Tibial nerve (tissue), 4 donors: ENCODE results near the gene PHETA2.

Source experiments
- CTCF ChIP-seq, 5 experiments: fragments of 200-600 bp in 3 of 5; fragments of 450-650 bp in 2 of 5; sonication (generic) in 3 of 5; IDR thresholded peaks; one replicate each; pipeline ENCODE4 v1.5.1; 2016 to 2019; ENCODE audit warnings: antibody characterized with exemption in 5 of 5, mild to moderate bottlenecking in 3 of 5, moderate library complexity in 2 of 5
- EP300 ChIP-seq, 2 donors: sonication (generic); formaldehyde crosslinking; IDR thresholded peaks; one replicate each; pipeline ENCODE4 v1.6.1; 2017; ENCODE audit warnings: antibody characterized with exemption in 2 of 2, mild to moderate bottlenecking in 1 of 2
- POLR2A ChIP-seq, 2 donors: fragments of 450-650 bp; IDR thresholded peaks; one replicate each; pipeline ENCODE4 v1.6.1; 2017; ENCODE audit warnings: antibody characterized with exemption in 2 of 2, mild to moderate bottlenecking in 2 of 2, moderate library complexity in 2 of 2

DNA sequence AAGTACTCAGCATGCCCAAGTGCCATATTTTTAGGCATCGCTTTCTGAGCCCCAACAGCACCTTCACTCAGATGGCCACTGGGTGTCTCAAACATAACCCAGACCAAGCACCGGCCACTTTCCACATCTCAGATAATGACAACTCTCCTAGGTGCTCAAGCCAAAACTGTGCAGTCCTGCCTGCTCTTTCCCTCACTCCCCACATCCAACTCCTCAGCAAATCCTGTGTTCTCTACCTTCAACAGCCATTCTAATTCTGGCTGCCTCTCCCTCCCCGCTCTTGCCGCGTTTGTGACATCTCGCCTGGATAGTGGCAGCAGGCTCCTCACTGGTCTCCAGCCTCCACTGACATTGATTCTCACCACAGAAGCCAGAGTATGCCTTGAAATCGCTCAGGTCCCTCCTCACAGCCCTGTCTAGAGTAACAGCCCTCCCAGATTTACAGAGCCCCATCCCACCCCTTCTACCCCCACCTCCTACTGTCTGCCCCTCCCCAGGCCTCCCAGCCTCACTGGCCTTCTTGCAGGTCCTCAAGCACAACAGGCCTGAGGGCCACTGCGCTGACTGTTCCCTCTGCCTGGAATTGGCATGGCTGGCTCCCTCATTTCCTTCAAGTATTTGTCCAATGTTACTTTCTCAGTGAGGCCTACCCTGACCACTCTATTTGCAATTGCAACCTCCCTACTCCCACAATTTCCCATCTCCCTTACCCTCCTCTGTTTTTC is 1.3 kb upstream of the PHETA2 start:
- TF ChIP-seq CTCF (IDR thresholded peaks at IDR 0.05) = no peak
- TF ChIP-seq POLR2A (IDR thresholded peaks at IDR 0.05) = no peak
- no peak for TF ChIP-seq EP300 (IDR thresholded peaks at IDR 0.05)
